GM12872 (cell line): ENCODE results near the gene COQ10A.

ENCODE experiments used
- TF ChIP-seq, protein P1 (sequence below): IDR thresholded peaks from 3 replicates; pipeline ENCODE4 v1.5.1; 2011; ENCODE audit warnings: low read depth, mild to moderate bottlenecking, low read length, moderate library complexity; ENCODE audit not compliant: insufficient read depth

COQ10A gene

DNA sequence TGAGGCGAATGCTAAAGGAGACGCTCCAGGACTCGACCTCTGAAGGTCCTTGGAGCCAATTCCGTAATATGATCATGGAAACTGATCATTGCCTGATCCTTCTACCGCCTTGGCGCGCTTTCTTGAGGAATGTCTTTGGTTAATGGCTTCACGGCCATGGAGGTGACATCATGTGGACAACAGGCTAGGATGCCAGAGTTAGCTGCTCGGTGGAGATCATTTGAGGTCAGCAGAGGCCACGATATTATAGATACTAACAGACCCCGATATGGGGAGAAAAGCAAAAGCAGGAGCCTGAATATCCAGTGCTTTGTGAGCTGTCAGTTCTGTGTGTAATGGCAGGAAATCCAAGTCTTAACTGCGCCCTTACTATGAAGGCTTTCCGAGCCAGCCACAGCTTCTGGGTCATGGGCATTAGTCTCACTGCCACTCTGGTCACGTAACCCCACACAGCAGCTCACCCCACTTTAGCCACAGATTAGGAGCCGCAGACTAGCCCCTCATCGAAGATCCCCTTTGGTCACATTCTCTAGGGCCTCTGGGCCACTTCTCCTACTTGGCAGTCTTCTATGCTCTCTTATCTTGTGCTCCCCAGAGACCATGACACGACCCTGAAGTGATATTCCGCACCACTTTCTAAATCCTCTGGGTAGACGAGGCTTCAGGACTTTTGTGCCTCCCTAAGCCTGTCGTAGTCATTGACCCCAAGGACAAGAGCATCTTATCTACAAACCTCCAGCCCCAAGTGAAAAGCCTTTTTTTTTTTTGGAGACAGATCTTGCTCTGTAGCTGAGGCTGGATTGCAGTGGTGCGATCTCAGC lies 34.1 kb downstream of the COQ10A start:
- TF ChIP-seq, protein P1, sequence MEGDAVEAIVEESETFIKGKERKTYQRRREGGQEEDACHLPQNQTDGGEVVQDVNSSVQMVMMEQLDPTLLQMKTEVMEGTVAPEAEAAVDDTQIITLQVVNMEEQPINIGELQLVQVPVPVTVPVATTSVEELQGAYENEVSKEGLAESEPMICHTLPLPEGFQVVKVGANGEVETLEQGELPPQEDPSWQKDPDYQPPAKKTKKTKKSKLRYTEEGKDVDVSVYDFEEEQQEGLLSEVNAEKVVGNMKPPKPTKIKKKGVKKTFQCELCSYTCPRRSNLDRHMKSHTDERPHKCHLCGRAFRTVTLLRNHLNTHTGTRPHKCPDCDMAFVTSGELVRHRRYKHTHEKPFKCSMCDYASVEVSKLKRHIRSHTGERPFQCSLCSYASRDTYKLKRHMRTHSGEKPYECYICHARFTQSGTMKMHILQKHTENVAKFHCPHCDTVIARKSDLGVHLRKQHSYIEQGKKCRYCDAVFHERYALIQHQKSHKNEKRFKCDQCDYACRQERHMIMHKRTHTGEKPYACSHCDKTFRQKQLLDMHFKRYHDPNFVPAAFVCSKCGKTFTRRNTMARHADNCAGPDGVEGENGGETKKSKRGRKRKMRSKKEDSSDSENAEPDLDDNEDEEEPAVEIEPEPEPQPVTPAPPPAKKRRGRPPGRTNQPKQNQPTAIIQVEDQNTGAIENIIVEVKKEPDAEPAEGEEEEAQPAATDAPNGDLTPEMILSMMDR: no peak

DNA sequence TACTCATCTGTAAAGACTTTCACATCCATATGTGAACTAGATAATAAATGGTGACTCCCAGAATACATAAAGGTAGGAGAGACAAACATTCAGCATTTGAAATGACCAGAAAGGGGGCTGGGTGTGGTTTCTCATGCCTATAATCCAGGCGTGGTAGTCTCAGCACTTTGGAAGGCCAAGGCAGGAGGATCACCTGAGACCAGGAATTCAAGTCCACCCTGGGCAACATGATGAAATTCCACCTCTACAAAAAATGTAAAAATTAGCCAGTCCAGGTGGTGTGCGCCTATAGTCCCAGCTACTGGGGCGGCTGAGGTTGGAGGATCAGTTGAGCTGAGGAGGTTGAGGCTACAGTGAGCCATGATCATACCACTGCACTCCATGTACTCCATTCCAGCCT lies 37.5 kb downstream of the COQ10A start:
- TF ChIP-seq, protein P1: no peak

DNA sequence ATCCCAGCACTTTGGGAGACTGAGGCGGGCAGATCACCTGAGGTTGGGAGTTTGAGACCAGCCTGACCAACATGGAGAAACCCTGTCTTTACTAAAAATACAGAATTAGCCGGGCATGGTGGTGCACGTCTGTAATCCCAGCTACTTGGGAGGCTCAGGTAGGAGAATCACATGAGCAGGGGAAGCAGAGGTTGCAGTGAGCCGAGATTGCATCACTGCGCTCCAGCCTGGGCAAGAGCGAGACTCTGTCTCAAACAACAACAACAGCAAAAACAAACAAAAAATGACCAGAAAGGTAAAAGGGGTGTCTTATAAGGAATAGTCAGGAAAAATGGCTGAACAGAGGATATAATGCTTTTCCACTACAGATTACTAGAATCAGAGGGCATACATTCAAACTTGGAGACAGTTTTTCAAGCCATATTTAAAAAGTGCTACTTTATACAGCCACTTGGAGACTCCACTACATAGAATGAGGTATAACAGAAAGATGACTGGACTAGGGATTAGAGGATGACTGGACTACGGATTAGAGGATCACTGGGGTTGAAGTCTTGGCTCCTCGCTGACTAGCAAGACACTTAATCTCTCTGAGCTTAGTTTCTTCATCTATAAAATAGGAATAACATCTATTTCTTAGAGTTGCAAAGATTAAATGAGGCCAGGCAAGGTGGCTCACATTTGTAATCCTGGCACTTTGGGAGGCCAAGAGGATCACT lies 38.3 kb downstream of the COQ10A start:
- TF ChIP-seq, protein P1: no peak

DNA sequence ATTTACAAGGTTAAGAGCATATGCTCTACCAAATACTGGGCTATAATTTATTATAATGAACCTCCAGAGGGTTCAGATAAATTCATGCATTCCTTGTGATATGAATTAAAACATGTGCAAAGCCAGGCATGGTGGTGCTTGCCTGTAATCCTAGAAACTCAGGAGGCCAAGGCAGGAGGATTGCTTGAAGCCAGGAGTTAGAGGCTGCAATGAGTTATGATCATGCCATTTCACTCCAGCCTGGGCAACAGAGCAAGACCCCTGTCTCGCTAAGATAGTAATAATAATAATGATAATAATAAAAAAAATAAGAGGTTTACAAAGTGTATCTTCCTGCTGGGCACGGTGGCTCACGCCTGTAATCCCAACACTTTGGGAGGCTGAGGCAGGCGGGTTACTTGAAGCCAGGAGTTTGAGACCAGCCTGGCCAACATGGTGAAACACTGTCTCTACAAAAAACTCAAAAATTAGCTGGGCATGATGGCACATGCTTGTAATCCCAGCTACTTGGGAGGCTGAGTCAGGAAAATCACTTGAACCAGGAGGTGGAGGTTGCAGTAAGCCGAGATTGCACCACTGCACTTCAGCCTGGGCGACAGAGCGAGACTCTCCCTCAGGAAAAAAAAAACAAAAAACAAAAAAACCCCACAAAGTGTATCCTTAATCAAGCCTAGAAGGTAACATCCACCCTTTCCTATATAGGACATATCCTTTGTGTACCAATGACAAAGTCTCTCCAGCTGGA lies 40.7 kb downstream of the COQ10A start:
- TF ChIP-seq, protein P1: no peak

DNA sequence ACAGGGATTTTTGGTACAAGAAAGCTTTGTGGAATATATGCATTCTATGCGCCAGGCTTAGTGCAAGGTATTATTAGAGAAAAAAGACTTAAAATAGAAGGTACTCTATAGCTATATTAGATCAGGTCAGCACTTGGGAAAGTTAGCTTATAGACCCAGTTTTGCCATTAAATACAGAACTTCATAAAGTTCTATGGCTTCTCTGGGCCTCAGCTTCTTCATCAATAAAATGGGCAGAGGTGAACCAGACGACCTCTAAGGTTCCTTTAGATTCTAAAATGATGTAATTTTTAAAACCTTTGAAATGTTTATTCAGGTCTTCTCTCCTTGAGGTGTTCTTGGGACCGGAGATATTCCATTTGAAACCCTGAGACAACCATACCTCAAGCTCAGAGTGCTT lies 42.0 kb downstream of the COQ10A start:
- TF ChIP-seq, protein P1: no peak

DNA sequence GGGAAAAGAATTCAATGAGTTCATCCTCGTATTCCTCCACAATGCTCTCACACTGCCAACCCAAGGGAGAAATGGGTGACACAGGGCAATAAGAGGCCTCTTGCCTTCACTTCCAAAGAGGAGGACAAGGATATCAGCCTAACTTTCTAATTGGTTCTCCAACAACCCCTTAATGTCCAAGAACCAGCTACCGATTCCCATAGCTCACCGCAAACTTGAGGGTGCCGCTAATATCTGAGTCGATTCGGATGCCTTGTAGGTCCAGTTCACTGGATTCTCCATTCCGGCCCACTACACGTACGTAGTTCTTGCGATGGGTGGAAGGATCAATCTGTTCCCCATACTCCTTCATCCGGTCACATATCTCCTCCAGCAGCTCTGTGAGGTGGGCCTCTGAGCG lies 44.3 kb downstream of the COQ10A start:
- TF ChIP-seq, protein P1: no peak

DNA sequence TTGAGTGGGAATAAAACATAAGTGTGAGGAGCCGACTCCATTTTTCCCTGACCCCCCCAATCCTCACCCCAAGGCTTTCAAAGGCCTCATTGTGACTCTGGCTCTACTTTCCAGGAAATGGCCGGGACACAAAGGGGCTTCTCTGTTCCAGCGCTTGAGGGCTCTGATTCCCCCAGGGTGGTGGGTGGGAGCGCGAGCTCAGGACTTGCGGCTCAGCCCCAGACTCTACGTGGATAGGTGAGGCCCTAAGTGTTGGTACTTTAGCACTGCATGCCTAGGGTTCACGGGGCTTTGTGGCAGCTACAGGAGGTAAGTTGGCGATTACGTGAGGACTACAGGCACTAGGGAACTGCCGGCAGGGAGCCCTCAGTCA lies 48.5 kb downstream of the COQ10A start:
- TF ChIP-seq, protein P1: no peak
